Caco-2 (cell line): ENCODE data around the gene PI4KA. TPM values are rescaled to one million over a fixed set of nuclear protein-coding genes. Genes with fewer than 3 reads are reported as not detected.
"Not testable (repeated sequence)": the region's sequence is repeated elsewhere in the genome, so short reads cannot be mapped to it uniquely, and the experiment has no call there.

Experiments used
- BruUV-seq: library from RNA; stranded (reverse); fragments of 400-500 nt; replicated peaks from 2 replicates; lab custom pipeline; 2021; lab: Mats Ljungman, UMichigan
- CTCF ChIA-PET: fragments of 300-600 bp; sonication (Branson Sonifier 250); formaldehyde crosslinking; loops from one replicate; lab custom pipeline; 2022; ENCODE audit warnings: antibody characterized with exemption; lab: Charles Lee
- POLR2A ChIA-PET: fragments of 300-600 bp; sonication (Branson Sonifier 250); formaldehyde crosslinking; loops from one replicate; lab custom pipeline; 2022; ENCODE audit warnings: antibody characterized with exemption; lab: Charles Lee
- DNase-seq, 2 experiments: peaks; one replicate each; pipeline versions ENCODE4 v3.0.0 to v3.0.0-alpha.2; 2020 to 2022
- H3K27me3 ChIP-seq: replicated peaks from 2 replicates; pipeline ENCODE4 v1.6.0; 2011; ENCODE audit warnings: low read length; ENCODE audit not compliant: control insufficient read depth, insufficient read depth
- H3K36me3 ChIP-seq: 2 replicates; pipeline ENCODE4 v1.5.1; 2011; ENCODE audit warnings: low read length; ENCODE audit not compliant: control insufficient read depth, insufficient read depth
- H3K4me1 ChIP-seq: fragments of 250-450 bp; sonication (Bioruptor Pico); 2 replicates; pipeline ENCODE4 v1.5.1; 2020; ENCODE audit warnings: mild to moderate bottlenecking
- H3K4me3 ChIP-seq: 2 replicates; pipeline ENCODE4 v1.5.1; 2011; ENCODE audit warnings: low read depth, mild to moderate bottlenecking, control low read depth, low read length
- H3K9me3 ChIP-seq: fragments of 250-450 bp; sonication (Bioruptor Pico); 2 replicates; pipeline ENCODE4 v1.5.1; 2020; ENCODE audit warnings: mild to moderate bottlenecking, moderate library complexity
- H3K27ac Mint-ChIP-seq: one replicate; pipeline ENCODE4 v1.8.0; 2022; ENCODE audit warnings: mixed read lengths; ENCODE audit not compliant: unreplicated experiment
- H3K27me3 Mint-ChIP-seq: one replicate; pipeline ENCODE4 v1.8.0; 2022; ENCODE audit warnings: mixed read lengths; ENCODE audit not compliant: insufficient read depth, unreplicated experiment
- H3K36me3 Mint-ChIP-seq: one replicate; pipeline ENCODE4 v1.8.0; 2022; ENCODE audit warnings: mild to moderate bottlenecking, mixed read lengths; ENCODE audit not compliant: insufficient read depth, unreplicated experiment
- H3K4me1 Mint-ChIP-seq: one replicate; pipeline ENCODE4 v1.8.0; 2022; ENCODE audit warnings: low read depth, mixed read lengths; ENCODE audit not compliant: unreplicated experiment
- H3K4me3 Mint-ChIP-seq: one replicate; pipeline ENCODE4 v1.8.0; 2022; ENCODE audit warnings: mild to moderate bottlenecking, moderate library complexity, mixed read lengths; ENCODE audit not compliant: unreplicated experiment
- H3K9me3 Mint-ChIP-seq: one replicate; pipeline ENCODE4 v1.8.0; 2022; ENCODE audit warnings: mixed read lengths; ENCODE audit not compliant: unreplicated experiment
- intact Hi-C: fragments of 100-400 bp; cut with micrococcal nuclease; formaldehyde crosslinking; loops from one replicate; pipeline ENCODE4 v1.10.0; 2022; ENCODE audit not compliant: unreplicated experiment
- total RNA-seq: library from RNA; stranded (reverse); gene quantifications from 2 replicates; pipeline ENCODE4 v1.2.3, GENCODE V29; 2022
- TF ChIP-seq, protein P1 (sequence below), 2 experiments: fragments of 200-600 bp in 1 of 2; IDR thresholded peaks; 1 replicate in 1 of 2; 2 replicates in 1 of 2; pipeline versions ENCODE4 v1.5.1 to v1.8.0; 2011 to 2022; ENCODE audit warnings: antibody characterized with exemption in 1 of 2, control low read depth in 1 of 2, inconsistent platforms in 1 of 2, low read depth in 1 of 2, low read length in 1 of 2, mild to moderate bottlenecking in 1 of 2, moderate library complexity in 1 of 2; ENCODE audit not compliant: insufficient read depth in 1 of 2, severe bottlenecking in 1 of 2, unreplicated experiment in 1 of 2

PI4KA gene
- total RNA-seq, 1 experiment from 2014 or later: 66.9 TPM

GRCh38 chr22:20740222-20740951, 118.2 kb downstream of the PI4KA start:
- TF ChIP-seq, protein P1, sequence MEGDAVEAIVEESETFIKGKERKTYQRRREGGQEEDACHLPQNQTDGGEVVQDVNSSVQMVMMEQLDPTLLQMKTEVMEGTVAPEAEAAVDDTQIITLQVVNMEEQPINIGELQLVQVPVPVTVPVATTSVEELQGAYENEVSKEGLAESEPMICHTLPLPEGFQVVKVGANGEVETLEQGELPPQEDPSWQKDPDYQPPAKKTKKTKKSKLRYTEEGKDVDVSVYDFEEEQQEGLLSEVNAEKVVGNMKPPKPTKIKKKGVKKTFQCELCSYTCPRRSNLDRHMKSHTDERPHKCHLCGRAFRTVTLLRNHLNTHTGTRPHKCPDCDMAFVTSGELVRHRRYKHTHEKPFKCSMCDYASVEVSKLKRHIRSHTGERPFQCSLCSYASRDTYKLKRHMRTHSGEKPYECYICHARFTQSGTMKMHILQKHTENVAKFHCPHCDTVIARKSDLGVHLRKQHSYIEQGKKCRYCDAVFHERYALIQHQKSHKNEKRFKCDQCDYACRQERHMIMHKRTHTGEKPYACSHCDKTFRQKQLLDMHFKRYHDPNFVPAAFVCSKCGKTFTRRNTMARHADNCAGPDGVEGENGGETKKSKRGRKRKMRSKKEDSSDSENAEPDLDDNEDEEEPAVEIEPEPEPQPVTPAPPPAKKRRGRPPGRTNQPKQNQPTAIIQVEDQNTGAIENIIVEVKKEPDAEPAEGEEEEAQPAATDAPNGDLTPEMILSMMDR (IDR thresholded peaks at IDR 0.05; ENCODE audit: insufficient read depth in 1 of 2, low read depth in 1 of 2, low read length in 1 of 2, severe bottlenecking in 1 of 2, unreplicated experiment in 1 of 2): no peak
- no peak for DNase-seq
- no peak overlapping the region for H3K4me3 Mint-ChIP-seq
- H3K9me3 Mint-ChIP-seq: peaks cover 15% of the 10 kb centered on the region
- Histone ChIP-seq H3K4me3 (no peak overlapping the region), H3K36me3 (0 out of 2 replicates have a peak, but pooled peaks cover 2% of the 10 kb centered on the region), H3K9me3 (no peaks in the 10 kb centered on the region), H3K27me3 (no peaks in the 10 kb centered on the region), H3K4me1 (no peaks in the 10 kb centered on the region)
- ChIA-PET CTCF (no interaction called here), POLR2A (interaction anchor here (0.5 kb wide), 1 partner anchor 245 kb away, joined by 7 read pairs; the partner anchor contains the start of gene KLHL22)
- H3K4me1 Mint-ChIP-seq: no peaks in the 10 kb centered on the region
- intact Hi-C loops: no loop called here
- no TSS peak for BruUV-seq
- no peak overlapping the region for H3K27ac Mint-ChIP-seq
- no peaks in the 10 kb centered on the region for H3K27me3 Mint-ChIP-seq
- peaks cover 45% of the 10 kb centered on the region for H3K36me3 Mint-ChIP-seq

DNA sequence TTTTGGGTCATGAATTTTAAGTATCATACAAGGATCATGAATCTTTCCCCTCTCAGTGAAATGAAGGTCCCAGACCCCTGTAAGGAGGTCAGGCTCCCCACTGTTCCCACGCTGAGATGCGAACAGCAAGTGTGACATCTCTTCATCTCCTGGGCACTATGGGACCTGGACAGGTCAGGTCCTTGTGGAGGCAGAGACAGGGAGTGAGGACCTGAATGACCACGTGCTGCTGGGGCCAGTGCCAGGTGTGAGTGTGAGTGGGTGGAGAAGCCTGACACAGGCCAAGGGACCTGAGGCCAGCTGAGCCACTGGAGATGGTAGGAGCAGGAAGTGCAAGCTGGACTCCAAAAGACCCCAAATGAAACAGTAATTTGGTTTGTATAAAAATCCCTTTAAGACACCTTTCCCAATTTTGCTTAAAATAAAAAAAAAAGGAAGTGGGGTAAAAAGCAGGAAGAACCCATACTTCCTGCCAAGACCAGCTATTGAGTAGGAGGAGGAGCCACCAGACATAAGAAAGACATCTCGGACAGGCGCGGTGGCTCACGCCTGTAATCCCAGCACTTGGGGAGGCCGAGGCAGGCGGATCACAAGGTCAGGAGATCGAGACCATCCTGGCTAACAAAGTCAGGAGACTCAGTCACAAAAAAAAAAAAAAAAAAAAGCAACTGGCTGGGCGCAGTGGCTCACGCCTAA, 120.1 kb downstream of the PI4KA start:
- H3K27me3 ChIP-seq: no peaks in the 10 kb centered on the region
- H3K36me3 ChIP-seq: 0 out of 2 replicates have a peak, but pooled peaks cover 2% of the 10 kb centered on the region
- Mint-ChIP-seq H3K36me3 (peaks cover 39% of the 10 kb centered on the region), H3K27ac (no peak overlapping the region), H3K27me3 (no peaks in the 10 kb centered on the region), H3K4me3 (no peak overlapping the region), H3K9me3 (peaks cover 15% of the 10 kb centered on the region), H3K4me1 (no peaks in the 10 kb centered on the region)
- CTCF ChIA-PET: interaction anchor here (0.5 kb wide), 1 partner anchor 154 kb away, joined by 3 read pairs; no protein-coding TSS in a partner anchor
- no TSS peak for BruUV-seq
- intact Hi-C loops: no loop called here
- POLR2A ChIA-PET: no interaction called here
- no peaks in the 10 kb centered on the region for H3K9me3 ChIP-seq
- DNase-seq: no peak
- no peaks in the 10 kb centered on the region for H3K4me1 ChIP-seq
- TF ChIP-seq, protein P1 (IDR thresholded peaks at IDR 0.05; ENCODE audit: insufficient read depth in 1 of 2, low read depth in 1 of 2, low read length in 1 of 2, severe bottlenecking in 1 of 2, unreplicated experiment in 1 of 2): no peak
- no peak overlapping the region for H3K4me3 ChIP-seq

DNA sequence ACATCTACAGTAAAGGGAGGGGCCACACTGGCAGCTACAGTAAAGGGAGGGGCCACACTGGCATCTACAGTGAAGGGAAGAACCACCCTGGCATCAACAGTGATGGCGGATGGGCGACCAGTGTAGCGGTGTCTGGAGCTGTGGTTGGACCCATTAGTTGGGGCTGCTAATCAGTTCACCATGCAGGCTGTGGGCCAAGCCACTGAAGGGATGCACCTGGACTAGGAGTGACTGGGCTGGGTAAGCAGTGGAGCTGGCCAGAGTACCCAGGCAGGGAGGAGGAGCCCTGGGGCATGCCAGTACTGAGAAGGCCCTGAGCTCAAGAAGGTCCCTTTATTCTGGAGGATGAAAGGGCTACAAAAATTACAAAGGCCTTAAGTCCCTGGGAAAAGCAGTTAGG, 121.7 kb downstream of the PI4KA start:
- H3K4me1 ChIP-seq, H3K36me3 ChIP-seq, CTCF ChIA-PET, POLR2A ChIA-PET, intact Hi-C loops, H3K4me3 ChIP-seq, H3K9me3 ChIP-seq, H3K4me3 Mint-ChIP-seq, H3K27me3 Mint-ChIP-seq, H3K27ac Mint-ChIP-seq, BruUV-seq, DNase-seq, H3K4me1 Mint-ChIP-seq, H3K27me3 ChIP-seq: not testable (repeated sequence)
- Mint-ChIP-seq H3K36me3 (peaks cover 29% of the 10 kb centered on the region), H3K9me3 (peaks cover 15% of the 10 kb centered on the region)

DNA sequence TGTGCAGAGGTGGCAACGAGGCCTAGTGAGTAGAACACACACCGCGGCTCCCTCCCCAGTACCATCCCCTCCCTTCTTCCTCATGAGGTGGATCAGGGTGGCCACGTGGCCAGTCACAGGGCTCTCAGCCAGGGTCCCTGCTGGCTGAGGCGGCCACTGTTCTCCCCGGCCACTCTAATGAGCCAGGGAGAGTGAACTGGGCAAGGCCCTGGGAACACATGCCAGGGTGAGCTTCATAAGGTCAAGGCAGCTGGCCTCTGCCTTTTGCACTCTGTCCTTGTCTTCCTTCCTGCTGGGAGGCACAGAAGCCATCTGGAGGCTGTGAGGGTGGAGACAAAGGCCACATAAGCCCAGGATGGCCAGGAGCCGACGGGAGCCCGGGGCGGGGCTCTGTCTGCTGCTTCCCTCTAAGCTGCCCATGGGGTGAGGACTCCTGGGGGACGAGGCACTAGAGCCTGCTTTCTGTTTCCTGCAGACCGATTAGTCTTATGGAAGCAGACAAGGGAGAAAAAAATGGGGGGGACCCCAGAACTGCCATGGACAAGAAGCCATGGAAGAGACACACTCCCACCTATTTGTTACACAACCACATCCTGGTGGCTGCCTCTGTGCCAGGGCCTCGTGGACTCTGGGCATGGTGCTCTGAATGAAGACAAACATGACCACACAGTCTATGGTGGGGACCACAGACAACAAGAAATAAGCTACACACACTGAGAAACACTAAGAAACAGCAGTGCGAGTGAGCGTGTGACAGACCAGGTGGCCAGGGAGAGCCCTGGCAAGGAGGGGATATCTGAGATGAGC, 123.1 kb downstream of the PI4KA start:
- CTCF ChIA-PET, POLR2A ChIA-PET, BruUV-seq: not testable (repeated sequence)

DNA sequence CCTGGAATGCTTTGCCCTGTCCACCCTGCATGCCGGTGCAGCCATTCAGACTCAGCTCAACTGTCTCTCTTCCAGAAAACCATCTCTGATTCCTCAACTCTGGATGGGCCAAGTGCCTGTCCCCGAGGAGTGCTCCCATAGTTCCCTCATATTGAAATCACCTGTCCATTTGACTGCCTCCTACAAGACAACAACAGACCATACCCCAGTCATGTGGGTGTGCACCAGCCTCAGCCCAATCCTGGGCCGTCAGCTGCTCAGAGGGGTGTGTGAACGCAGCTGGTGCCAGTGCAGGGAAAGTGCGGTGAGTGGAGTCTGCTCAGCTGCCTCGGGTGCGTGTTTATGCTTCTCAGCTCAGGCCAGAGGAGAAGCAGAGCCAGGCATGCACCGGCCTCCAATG, 126.2 kb downstream of the PI4KA start:
- H3K4me3 ChIP-seq, POLR2A ChIA-PET, H3K4me1 ChIP-seq, intact Hi-C loops, H3K9me3 ChIP-seq, BruUV-seq, H3K36me3 Mint-ChIP-seq, H3K27ac Mint-ChIP-seq, H3K4me3 Mint-ChIP-seq, H3K27me3 ChIP-seq, H3K36me3 ChIP-seq, H3K4me1 Mint-ChIP-seq, CTCF ChIA-PET, H3K9me3 Mint-ChIP-seq, DNase-seq, H3K27me3 Mint-ChIP-seq: not testable (repeated sequence)

More for the DNA sequence above, 123.1 kb downstream of the PI4KA start:
- H3K27me3 ChIP-seq, H3K9me3 ChIP-seq, H3K4me1 Mint-ChIP-seq, H3K36me3 ChIP-seq, H3K4me1 ChIP-seq, H3K9me3 Mint-ChIP-seq, intact Hi-C loops, H3K27me3 Mint-ChIP-seq, H3K4me3 Mint-ChIP-seq, H3K4me3 ChIP-seq, DNase-seq, H3K27ac Mint-ChIP-seq: not testable (repeated sequence)
- H3K36me3 Mint-ChIP-seq: peaks cover 25% of the 10 kb centered on the region
